Sigmoid colon (tissue), 7 donors: Measurements from ENCODE around the gene GPR15LG. TPM values are rescaled to one million over a fixed set of nuclear protein-coding genes. Genes with fewer than 3 reads are reported as not detected.
"Not testable (repeated sequence)": the region's sequence is repeated elsewhere in the genome, so short reads cannot be mapped to it uniquely, and the experiment has no call there.

Source experiments
- DNase-seq: peaks from one replicate; pipeline ENCODE4 v3.0.0-alpha.2; 2019
- H3K27ac ChIP-seq, 4 donors: fragments of 200-600 bp; sonication (generic); one replicate each; pipeline ENCODE4 v1.5.1; 2016 to 2019; ENCODE audit warnings: mild to moderate bottlenecking in 1 of 4
- H3K27me3 ChIP-seq, 3 donors: fragments of 200-600 bp; sonication (generic); one replicate each; pipeline ENCODE4 v1.5.1; 2019; ENCODE audit warnings: mild to moderate bottlenecking in 1 of 3
- H3K36me3 ChIP-seq, 4 donors: fragments of 200-600 bp; sonication (generic); one replicate each; pipeline ENCODE4 v1.5.1; 2016 to 2019
- H3K4me1 ChIP-seq, 4 donors: fragments of 200-600 bp; sonication (generic); one replicate each; pipeline ENCODE4 v1.5.1; 2017 to 2019
- H3K4me3 ChIP-seq, 4 donors: fragments of 200-600 bp; sonication (generic); one replicate each; pipeline ENCODE4 v1.5.1; 2017 to 2019; ENCODE audit warnings: mild to moderate bottlenecking in 2 of 4, moderate library complexity in 1 of 4
- H3K9me3 ChIP-seq, 4 donors: fragments of 200-600 bp in 3 of 4; sonication (generic) in 3 of 4; one replicate each; pipeline versions ENCODE4 v1.5.1 to v1.6.1; 2013 to 2019
- EP300 ChIP-seq, 4 donors: sonication (generic); formaldehyde crosslinking; IDR thresholded peaks; one replicate each; pipeline ENCODE4 v1.6.1; 2017; ENCODE audit warnings: antibody characterized with exemption in 4 of 4
- POLR2A ChIP-seq, 2 donors: fragments of 450-650 bp; IDR thresholded peaks; one replicate each; pipeline ENCODE4 v1.6.1; 2016; ENCODE audit warnings: antibody characterized with exemption in 2 of 2, mild to moderate bottlenecking in 2 of 2, moderate library complexity in 2 of 2
- POLR2AphosphoS5 ChIP-seq, 4 donors: sonication (generic); formaldehyde crosslinking; IDR thresholded peaks; one replicate each; pipeline ENCODE4 v1.6.1; 2017; ENCODE audit warnings: antibody characterized with exemption in 4 of 4
- WGBS, 2 donors: extraction: QIAGEN DNeasy Blood & Tissue Kit; methylation state at CpG; one replicate each; pipeline ENCODE4 v1.1.7; 2013; 5-methylcytosine and 5-hydroxymethylcytosine counted together
- intact Hi-C: fragments of 100-400 bp; cut with DNase I; formaldehyde crosslinking; loops from one replicate; pipeline ENCODE4 v1.15.1; 2023
- polyA plus RNA-seq, 3 donors: library from polyadenylated mRNA; stranded (reverse); fragments of 200-250 nt; gene quantifications; one replicate each; pipeline ENCODE4 v1.2.3, GENCODE V29; 2013
- total RNA-seq, 4 donors: library from RNA; depleted of rRNA; stranded (reverse); fragments of >200 nt; gene quantifications; one replicate each; pipeline ENCODE4 v1.1.0, GENCODE V29; 2016
- TF ChIP-seq, protein P1 (sequence below), 4 experiments: fragments of 450-650 bp in 3 of 4; fragments of 200-600 bp in 1 of 4; IDR thresholded peaks; one replicate each; pipeline ENCODE4 v1.5.1; 2016 to 2019; ENCODE audit warnings: antibody characterized with exemption in 4 of 4, mild to moderate bottlenecking in 3 of 4, moderate library complexity in 2 of 4
- donor health status: healthy with polysubstance abuse.
- donor health status: Bipolar disorder and iron deficiency.
- donor health status: healthy.

Gene GPR15LG
- total and polyA plus RNA-seq, 7 donors, result 293 to 652 (median 324) TPM; not detected in 4

DNA sequence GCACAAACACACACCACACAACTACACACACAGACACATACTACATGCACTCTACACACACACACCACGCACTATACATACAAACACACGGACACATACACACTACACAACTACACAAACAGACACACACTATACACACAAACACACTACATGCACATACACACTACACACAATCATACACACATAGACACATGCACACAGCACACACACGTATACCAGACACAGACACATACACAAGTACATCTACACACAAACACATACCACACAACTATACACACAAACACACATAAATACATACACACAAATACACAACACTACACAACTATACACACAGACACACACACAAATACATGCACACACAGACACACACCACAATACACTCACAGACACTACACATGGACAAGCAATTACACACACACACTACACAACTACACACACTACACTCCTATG, 4.6 kb downstream of the GPR15LG start:
- TF ChIP-seq POLR2AphosphoS5 (IDR thresholded peaks at IDR 0.05) (no peak), POLR2A (IDR thresholded peaks at IDR 0.05) (no peak)
- TF ChIP-seq, protein P1, sequence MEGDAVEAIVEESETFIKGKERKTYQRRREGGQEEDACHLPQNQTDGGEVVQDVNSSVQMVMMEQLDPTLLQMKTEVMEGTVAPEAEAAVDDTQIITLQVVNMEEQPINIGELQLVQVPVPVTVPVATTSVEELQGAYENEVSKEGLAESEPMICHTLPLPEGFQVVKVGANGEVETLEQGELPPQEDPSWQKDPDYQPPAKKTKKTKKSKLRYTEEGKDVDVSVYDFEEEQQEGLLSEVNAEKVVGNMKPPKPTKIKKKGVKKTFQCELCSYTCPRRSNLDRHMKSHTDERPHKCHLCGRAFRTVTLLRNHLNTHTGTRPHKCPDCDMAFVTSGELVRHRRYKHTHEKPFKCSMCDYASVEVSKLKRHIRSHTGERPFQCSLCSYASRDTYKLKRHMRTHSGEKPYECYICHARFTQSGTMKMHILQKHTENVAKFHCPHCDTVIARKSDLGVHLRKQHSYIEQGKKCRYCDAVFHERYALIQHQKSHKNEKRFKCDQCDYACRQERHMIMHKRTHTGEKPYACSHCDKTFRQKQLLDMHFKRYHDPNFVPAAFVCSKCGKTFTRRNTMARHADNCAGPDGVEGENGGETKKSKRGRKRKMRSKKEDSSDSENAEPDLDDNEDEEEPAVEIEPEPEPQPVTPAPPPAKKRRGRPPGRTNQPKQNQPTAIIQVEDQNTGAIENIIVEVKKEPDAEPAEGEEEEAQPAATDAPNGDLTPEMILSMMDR (IDR thresholded peaks at IDR 0.05), result no peak
- intact Hi-C loops, result no loop called here

DNA sequence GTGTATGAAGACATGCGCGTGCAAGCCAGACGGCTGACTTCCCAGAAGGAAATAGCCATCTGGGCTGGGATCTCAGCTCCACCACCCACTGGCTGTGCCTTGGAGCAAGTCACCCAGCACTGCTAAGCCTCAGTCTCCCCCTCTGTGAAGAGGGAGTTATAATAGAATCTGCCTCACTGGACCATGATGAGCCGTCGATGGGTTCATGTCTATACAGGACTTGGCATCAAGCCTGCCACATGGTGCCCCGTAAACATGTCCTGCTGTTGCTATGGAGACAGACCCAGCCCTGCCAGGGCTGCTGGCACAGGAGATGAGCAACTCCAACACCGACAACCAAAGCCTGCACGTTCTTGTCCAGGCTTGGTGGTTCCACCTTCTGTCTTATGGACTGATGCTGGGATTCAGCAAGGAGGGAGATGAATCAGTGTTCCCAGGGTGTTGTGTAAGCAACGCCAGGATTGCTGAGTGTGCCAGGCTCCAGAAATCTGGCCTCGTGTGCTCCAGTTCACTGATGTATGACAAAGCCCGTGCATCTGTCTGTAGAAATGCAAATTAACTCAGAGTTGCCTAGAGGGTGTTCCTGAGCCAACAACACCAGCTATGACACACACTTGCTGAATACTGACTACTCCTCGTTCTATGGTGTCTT, 5.6 kb downstream of the GPR15LG start:
- WGBS, 2 donors, result 33 to 54% methylated on average over 12 of the region's 12 CpGs

More for the DNA sequence above, 4.6 kb downstream of the GPR15LG start:
- WGBS, 2 donors, result 81 to 91% methylated on average over 3 of the region's 3 CpGs
- Histone ChIP-seq H3K27me3 (no peaks in the 10 kb centered on the region), H3K4me3 (no peak overlapping the region), H3K36me3 (no peaks in the 10 kb centered on the region), H3K4me1 (no peaks in the 10 kb centered on the region), H3K9me3 (no peaks in the 10 kb centered on the region), H3K27ac (no peak overlapping the region)
- DNase-seq, result no peak

DNA sequence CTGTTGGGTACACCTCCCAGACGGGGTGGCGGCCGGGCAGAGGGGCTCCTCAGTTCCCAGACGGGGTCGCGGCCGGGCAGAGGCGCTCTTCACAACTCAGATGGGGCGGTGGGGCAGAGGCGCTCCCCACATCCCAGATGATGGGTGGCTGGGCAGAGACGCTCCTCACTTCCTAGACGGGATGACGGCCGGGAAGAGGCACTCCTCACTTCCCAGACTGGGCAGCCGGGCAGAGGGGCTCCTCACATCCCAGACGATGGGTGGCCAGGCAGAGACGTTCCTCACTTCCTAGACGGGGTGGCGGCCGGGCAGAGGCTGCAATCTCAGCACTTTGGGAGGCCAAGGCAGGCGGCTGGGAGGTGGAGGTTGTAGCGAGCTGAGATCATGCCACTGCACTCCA, 6.8 kb downstream of the GPR15LG start:
- H3K27ac ChIP-seq, intact Hi-C loops, H3K9me3 ChIP-seq, H3K27me3 ChIP-seq, H3K36me3 ChIP-seq, DNase-seq, H3K4me3 ChIP-seq, H3K4me1 ChIP-seq: not testable (repeated sequence)
- 91 to 94% methylated on average over 20 of the region's 22 CpGs for WGBS, 2 donors

More for the DNA sequence above, 5.6 kb downstream of the GPR15LG start:
- Histone ChIP-seq H3K27ac (peak overlapping the region in 1 of 4 donors; percentile 20), H3K4me1 (no peaks in the 10 kb centered on the region), H3K4me3 (no peak overlapping the region), H3K36me3 (no peaks in the 10 kb centered on the region), H3K9me3 (no peaks in the 10 kb centered on the region), H3K27me3 (no peaks in the 10 kb centered on the region)
- DNase-seq, result no peak
- intact Hi-C loops, result no loop called here
- TF ChIP-seq POLR2AphosphoS5 (IDR thresholded peaks at IDR 0.05), result peak in 1 of 4 donors; percentile 20
- TF ChIP-seq POLR2A (IDR thresholded peaks at IDR 0.05), result no peak

DNA sequence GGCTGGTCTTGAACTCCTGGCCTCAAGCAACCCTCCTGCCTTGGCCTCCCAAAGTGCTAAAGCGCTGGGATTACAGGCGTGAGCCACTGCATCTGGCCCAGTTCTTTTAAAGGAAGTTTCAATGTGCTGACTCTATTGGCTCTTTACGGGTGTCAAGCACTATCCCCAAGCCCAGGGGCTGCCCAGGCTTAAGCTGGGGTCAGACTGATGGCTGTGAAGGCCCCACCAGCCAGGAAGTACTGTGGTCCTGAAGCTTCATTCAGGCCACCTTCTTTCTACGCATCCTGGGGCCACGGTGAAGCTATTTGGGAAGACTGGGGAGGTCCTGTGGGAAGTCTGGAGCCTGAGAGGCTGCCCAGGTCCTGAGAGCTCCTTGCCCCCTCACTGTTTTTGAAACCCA, 8.0 kb downstream of the GPR15LG start:
- Histone ChIP-seq H3K36me3 (no peaks in the 10 kb centered on the region), H3K9me3 (no peaks in the 10 kb centered on the region), H3K4me3 (no peak overlapping the region), H3K27ac (no peak overlapping the region), H3K4me1 (no peaks in the 10 kb centered on the region), H3K27me3 (peaks cover 0 to 4% (median 0%) of the 10 kb centered on the region in 3 donors)
- no peak for DNase-seq
- TF ChIP-seq POLR2A (IDR thresholded peaks at IDR 0.05) (no peak), EP300 (IDR thresholded peaks at IDR 0.05) (no peak), POLR2AphosphoS5 (IDR thresholded peaks at IDR 0.05) (no peak)
- TF ChIP-seq, protein P1 (IDR thresholded peaks at IDR 0.05), result no peak
- WGBS, 2 donors, result 84 to 88% methylated on average over 5 of the region's 5 CpGs
- intact Hi-C loops, result no loop called here

DNA sequence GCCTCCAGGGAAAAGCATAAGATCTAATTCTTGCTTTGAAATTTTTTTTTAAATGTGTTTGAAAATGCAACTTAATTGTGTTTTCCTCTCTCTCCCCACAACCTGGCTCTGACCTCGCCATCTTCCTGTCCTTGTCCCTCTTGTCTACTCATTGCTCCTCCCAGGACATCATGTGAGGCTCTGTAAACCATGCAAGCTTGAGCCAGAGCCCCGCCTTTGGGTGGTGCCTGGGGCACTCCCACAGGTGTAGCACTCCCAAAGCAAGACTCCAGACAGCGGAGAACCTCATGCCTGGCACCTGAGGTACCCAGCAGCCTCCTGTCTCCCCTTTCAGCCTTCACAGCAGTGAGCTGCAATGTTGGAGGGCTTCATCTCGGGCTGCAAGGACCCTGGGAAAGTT, 10.9 kb downstream of the GPR15LG start:
- TF ChIP-seq POLR2A (IDR thresholded peaks at IDR 0.05) (no peak), POLR2AphosphoS5 (IDR thresholded peaks at IDR 0.05) (no peak), EP300 (IDR thresholded peaks at IDR 0.05) (no peak)
- TF ChIP-seq, protein P1 (IDR thresholded peaks at IDR 0.05), result no peak
- no peak for DNase-seq
- Histone ChIP-seq H3K36me3 (no peaks in the 10 kb centered on the region), H3K27ac (no peak overlapping the region), H3K4me1 (no peaks in the 10 kb centered on the region), H3K4me3 (no peak overlapping the region), H3K9me3 (no peaks in the 10 kb centered on the region), H3K27me3 (peaks cover 0 to 4% (median 0%) of the 10 kb centered on the region in 3 donors)
- 16 to 61% methylated on average over 4 of the region's 4 CpGs for WGBS, 2 donors
- intact Hi-C loops, result no loop called here
